PC-9 (cell line): ENCODE results near the gene MCC.

Source experiments
- CTCF ChIP-seq: fragments of 200-600 bp; sonication (generic); conservative IDR thresholded peaks from 2 replicates; pipeline ENCODE4 v1.6.1; 2017; ENCODE audit warnings: mixed run types, antibody characterized with exemption, mild to moderate bottlenecking, moderate library complexity
- EZH2 ChIP-seq: fragments of 200-600 bp; sonication (generic); IDR thresholded peaks from 2 replicates; pipeline ENCODE4 v1.8.0; 2017; ENCODE audit warnings: antibody characterized with exemption, low read depth

GRCh38 chr5:113140837-113141671, 347.2 kb downstream of the MCC start:
- TF ChIP-seq CTCF (no peak), EZH2 (no peak)
